GM13977 (cell line): Measurements from ENCODE around the gene PSMB7.

ENCODE experiments used
- DNase-seq: peaks from one replicate; pipeline ENCODE4 v3.0.0; 2012; ENCODE audit warnings: low spot score
- CTCF ChIP-seq: IDR thresholded peaks from 2 replicates; pipeline ENCODE4 v1.5.1; 2012; ENCODE audit warnings: mild to moderate bottlenecking, control low read depth; ENCODE audit not compliant: insufficient read depth; ENCODE audit errors: extremely low read depth, missing control alignments
- in situ Hi-C: fragments of 300-500 bp; cut with MboI; formaldehyde crosslinking; loops from one replicate; pipeline ENCODE4 v1.12.0; 2022; ENCODE audit warnings: low sequenced_read_pairs, low pct_unique_long_range_greater_than_20kb, mixed read lengths, inconsistent platforms; ENCODE audit not compliant: unreplicated experiment

PSMB7 gene

GRCh38 chr9:124443625-124444024, 28.4 kb upstream of the PSMB7 start:
- no peak for TF ChIP-seq CTCF
- DNase-seq, result no peak
- in situ Hi-C loops, result no loop called here

GRCh38 chr9:124442826-124443225, 27.6 kb upstream of the PSMB7 start:
- in situ Hi-C loops, result no loop called here
- no peak for DNase-seq
- no peak for TF ChIP-seq CTCF

GRCh38 chr9:124442379-124442778, 27.1 kb upstream of the PSMB7 start:
- DNase-seq, result no peak
- in situ Hi-C loops, result no loop called here
- no peak for TF ChIP-seq CTCF

- DNase-seq, result no peak
- TF ChIP-seq CTCF, result no peak
- in situ Hi-C loops, result no loop called here
Measured at GRCh38 chr9:124441291-124441690, 26.0 kb upstream of the PSMB7 start.

GRCh38 chr9:124440786-124441185, 25.5 kb upstream of the PSMB7 start:
- no peak for TF ChIP-seq CTCF
- no peak for DNase-seq
- in situ Hi-C loops, result no loop called here

- in situ Hi-C loops, result no loop called here
- TF ChIP-seq CTCF, result no peak
- DNase-seq, result no peak
Measured at GRCh38 chr9:124439686-124440243, 24.5 kb upstream of the PSMB7 start.

GRCh38 chr9:124439086-124439485, 23.8 kb upstream of the PSMB7 start:
- no peak for TF ChIP-seq CTCF
- no peak for DNase-seq
- in situ Hi-C loops, result no loop called here
